ENCODE data around the gene CNTN2. TPM values are rescaled to one million over a fixed set of nuclear protein-coding genes. Genes with fewer than 3 reads are reported as not detected.

The CNTN2 gene
- total RNA-seq, 1 donor from 2014 or later = 0.58 TPM

- peaks cover 38% of the 10 kb centered on the region for H3K4me1 ChIP-seq
- peak within 1 kb of the TSS; percentile 98 for H3K27ac ChIP-seq (replicated peaks)
- H3K4me3 ChIP-seq = peak within 1 kb of the TSS; percentile 98
- H3K36me3 ChIP-seq = peaks cover 20% of the 10 kb centered on the region
- H3K27me3 ChIP-seq (ENCODE audit: low read depth) = no peaks in the 10 kb centered on the region
- peak; percentile 73 for TF ChIP-seq CTCF (IDR thresholded peaks at IDR 0.05; ENCODE audit: borderline replicate concordance)
- intact Hi-C loops (cut with micrococcal nuclease) = no loop called here
- H3K9me3 ChIP-seq (replicated peaks) = no peaks in the 10 kb centered on the region
- DNase-seq = peak; percentile 95
These were observed 78.9 kb downstream of the CNTN2 start, which contains the start of gene RBBP5 for GRCh38 chr1:205121660-205122488. Gene RBBP5, minus strand, starts transcription at chr1:205121978. Its CDS starts 105 bp downstream, at chr1:205121873.

GRCh38 chr1:205122489-205122882 is 79.5 kb downstream of the CNTN2 start:
- H3K9me3 ChIP-seq (replicated peaks) = no peaks in the 10 kb centered on the region
- peaks cover 38% of the 10 kb centered on the region for H3K4me1 ChIP-seq
- intact Hi-C loops (cut with micrococcal nuclease) = no loop called here
- DNase-seq = no peak
- H3K27me3 ChIP-seq (ENCODE audit: low read depth) = no peaks in the 10 kb centered on the region
- no peak for TF ChIP-seq CTCF (IDR thresholded peaks at IDR 0.05; ENCODE audit: borderline replicate concordance)
- peak overlapping the region; percentile 98 for H3K4me3 ChIP-seq
- H3K27ac ChIP-seq (replicated peaks) = peak overlapping the region; percentile 98
- peaks cover 16% of the 10 kb centered on the region for H3K36me3 ChIP-seq

GRCh38 chr1:205124726-205125125 is 81.7 kb downstream of the CNTN2 start:
- TF ChIP-seq CTCF (IDR thresholded peaks at IDR 0.05; ENCODE audit: borderline replicate concordance) = no peak
- H3K9me3 ChIP-seq (replicated peaks) = no peaks in the 10 kb centered on the region
- peaks cover 30% of the 10 kb centered on the region for H3K4me1 ChIP-seq
- H3K36me3 ChIP-seq = no peaks in the 10 kb centered on the region
- H3K27me3 ChIP-seq (ENCODE audit: low read depth) = no peaks in the 10 kb centered on the region
- H3K4me3 ChIP-seq = no peak overlapping the region
- no peak for DNase-seq
- no peak overlapping the region for H3K27ac ChIP-seq (replicated peaks)
- intact Hi-C loops (cut with micrococcal nuclease) = no loop called here

GRCh38 chr1:205127646-205128045 is 84.6 kb downstream of the CNTN2 start:
- Histone ChIP-seq H3K9me3 (replicated peaks) (no peaks in the 10 kb centered on the region), H3K4me3 (no peak overlapping the region), H3K27ac (replicated peaks) (no peak overlapping the region), H3K4me1 (peaks cover 7% of the 10 kb centered on the region), H3K36me3 (no peaks in the 10 kb centered on the region), H3K27me3 (ENCODE audit: low read depth) (no peaks in the 10 kb centered on the region)
- no peak for TF ChIP-seq CTCF (IDR thresholded peaks at IDR 0.05; ENCODE audit: borderline replicate concordance)
- intact Hi-C loops (cut with micrococcal nuclease) = no loop called here
- no peak for DNase-seq

Other genes starting within 250 kb of the CNTN2 start
- gene NFASC, start 172.3 kb upstream of the CNTN2 start, total RNA-seq = 8.2 TPM
- 3.1 TPM for gene TMEM81, start 41.2 kb downstream of the CNTN2 start, total RNA-seq
- 10.3 TPM for gene RBBP5, start 78.8 kb downstream of the CNTN2 start, total RNA-seq
- 6.3 TPM for gene DSTYK, start 168.5 kb downstream of the CNTN2 start, total RNA-seq
- gene TMCC2, start 184.7 kb downstream of the CNTN2 start, total RNA-seq = 2.5 TPM